22Rv1 (cell line): ENCODE results near the gene DTNA.

Experiments
- ZFX ChIP-seq: fragments of 450-650 bp; IDR thresholded peaks from 2 replicates; pipeline ENCODE4 v1.6.1; 2017; ENCODE audit warnings: antibody characterized with exemption, borderline replicate concordance
- TF ChIP-seq, protein P1 (sequence below): fragments of 450-650 bp; IDR thresholded peaks from 2 replicates; pipeline ENCODE4 v1.5.1; 2017; ENCODE audit warnings: mild to moderate bottlenecking

DNA sequence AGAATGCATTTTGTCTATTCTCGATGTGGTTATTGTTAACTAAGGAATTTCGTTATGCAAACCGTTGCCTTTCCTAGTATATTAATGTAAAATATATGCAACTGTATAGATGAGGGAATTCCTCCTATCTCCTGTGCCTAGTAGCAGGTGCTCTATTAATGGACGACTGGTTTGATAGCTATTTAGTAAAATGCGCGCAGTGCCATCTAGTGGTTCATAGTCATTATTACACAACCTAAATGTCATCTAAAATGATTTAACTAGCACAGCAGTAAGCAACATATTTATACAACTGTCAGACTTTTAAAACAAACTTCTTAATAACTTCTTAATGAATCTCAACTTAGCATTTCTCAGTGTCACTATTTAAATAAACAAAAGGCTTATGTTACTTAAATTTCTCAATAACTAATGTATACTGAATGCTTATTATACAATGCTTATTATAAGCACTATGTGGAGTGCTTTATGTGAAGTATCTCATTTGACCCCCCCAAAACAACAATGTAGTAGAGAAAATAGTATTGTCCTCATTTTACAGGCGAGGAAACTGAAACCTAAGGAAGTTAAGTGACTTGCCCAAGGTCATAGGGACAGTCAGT is 77.9 kb downstream of the DTNA start:
- TF ChIP-seq, protein P1, sequence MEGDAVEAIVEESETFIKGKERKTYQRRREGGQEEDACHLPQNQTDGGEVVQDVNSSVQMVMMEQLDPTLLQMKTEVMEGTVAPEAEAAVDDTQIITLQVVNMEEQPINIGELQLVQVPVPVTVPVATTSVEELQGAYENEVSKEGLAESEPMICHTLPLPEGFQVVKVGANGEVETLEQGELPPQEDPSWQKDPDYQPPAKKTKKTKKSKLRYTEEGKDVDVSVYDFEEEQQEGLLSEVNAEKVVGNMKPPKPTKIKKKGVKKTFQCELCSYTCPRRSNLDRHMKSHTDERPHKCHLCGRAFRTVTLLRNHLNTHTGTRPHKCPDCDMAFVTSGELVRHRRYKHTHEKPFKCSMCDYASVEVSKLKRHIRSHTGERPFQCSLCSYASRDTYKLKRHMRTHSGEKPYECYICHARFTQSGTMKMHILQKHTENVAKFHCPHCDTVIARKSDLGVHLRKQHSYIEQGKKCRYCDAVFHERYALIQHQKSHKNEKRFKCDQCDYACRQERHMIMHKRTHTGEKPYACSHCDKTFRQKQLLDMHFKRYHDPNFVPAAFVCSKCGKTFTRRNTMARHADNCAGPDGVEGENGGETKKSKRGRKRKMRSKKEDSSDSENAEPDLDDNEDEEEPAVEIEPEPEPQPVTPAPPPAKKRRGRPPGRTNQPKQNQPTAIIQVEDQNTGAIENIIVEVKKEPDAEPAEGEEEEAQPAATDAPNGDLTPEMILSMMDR: peak; percentile 86
- no peak for TF ChIP-seq ZFX
